ENCODE measurements around the gene SPAG6.

The SPAG6 gene

DNA sequence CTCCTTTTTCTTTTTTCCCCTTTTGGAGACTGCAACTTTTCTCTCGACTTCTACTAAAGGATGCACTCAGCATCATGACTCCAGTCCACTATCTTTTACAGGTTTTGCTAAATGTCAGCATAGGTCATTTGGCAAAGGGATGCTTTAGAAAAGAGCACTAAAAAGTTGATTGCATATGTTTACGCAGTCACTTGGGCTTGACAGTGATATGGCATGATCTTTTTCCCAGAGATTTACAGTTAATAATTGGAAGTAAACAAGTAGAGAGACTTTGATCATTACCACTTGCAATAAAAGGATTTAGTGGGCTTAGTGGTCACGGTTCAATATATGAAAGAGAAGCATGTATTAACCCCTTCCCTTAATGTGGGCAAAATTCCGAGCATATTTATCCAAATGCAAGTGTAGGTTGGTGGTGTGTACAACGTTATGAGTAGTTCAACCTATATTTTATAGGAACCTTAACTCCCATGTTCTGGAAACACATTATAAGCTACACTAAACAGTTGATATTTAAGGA is 22.6 kb upstream of the SPAG6 start:
- DNase-seq: no peak

DNA sequence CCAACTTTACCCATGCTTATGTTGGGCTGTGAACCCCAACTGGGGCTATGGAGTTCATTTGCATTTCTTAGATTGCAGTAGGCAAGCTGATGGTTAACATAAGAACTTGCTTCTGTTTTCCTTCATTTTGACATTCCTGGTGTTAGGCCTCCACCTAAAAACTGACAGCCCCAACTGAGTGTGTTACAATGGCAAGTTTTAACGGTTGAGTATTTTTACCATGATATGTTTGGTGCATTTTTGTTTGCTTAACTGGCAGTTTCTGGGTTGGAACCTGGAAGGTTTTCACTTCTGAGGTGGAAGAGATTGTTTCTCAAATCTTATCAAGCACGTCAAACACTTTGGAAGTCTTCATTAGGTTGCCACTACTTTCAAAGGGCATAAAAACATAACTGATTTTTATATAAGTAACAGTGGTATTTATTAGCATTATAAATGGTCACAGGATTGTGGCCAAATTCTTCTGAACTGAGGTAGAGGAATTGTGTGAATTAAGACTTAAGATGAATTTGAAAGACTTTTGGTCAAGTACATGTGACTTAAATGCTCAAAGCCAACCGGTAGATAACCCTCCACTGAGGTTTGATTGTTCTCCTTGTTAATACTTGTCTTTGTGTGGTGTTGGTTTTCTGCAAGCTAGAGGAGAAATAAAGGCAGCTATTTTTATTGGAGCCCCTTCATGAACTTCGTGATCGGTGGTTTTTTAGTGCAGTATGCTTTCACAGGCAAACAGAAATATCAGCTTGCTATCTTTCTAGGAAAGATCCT is 21.6 kb upstream of the SPAG6 start:
- no peak for DNase-seq

DNA sequence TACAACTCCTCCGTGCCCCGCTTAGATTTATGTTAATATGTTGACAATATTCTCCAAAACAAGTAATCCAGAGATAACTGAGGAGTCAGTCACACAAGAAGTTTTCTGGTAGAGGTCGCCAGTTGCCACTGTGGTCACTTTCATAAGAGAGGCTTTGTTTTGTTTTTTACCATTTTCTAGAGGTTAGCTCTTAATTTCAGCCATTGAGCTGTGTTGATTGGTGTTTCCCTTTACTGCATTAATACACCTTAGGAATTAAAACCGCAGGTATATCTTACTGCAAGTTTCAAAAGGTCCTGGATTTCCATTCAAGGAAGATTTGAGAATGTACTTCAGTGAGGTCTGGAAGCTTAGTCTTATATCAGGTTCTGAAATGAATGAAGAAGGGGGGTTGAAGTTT is 20.9 kb upstream of the SPAG6 start:
- DNase-seq: no peak

DNA sequence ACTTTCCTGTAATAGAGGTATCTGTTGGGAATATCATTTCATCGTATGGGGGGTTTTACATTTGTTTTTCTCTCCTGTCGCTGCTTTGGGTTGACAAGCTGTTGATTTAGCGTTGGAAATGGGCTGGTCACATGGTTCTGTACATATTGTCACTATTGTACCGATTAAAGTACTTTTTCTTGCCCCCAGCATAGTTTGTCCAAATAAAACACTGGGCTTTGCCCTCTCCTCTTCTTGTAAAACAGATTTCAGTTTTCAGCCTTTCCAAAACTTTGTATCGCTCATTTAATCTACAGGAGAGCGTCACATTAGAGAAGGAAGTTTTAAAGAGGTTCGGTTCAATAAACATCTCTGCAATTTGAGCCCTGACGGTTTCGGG is 20.4 kb upstream of the SPAG6 start:
- no peak for DNase-seq

DNA sequence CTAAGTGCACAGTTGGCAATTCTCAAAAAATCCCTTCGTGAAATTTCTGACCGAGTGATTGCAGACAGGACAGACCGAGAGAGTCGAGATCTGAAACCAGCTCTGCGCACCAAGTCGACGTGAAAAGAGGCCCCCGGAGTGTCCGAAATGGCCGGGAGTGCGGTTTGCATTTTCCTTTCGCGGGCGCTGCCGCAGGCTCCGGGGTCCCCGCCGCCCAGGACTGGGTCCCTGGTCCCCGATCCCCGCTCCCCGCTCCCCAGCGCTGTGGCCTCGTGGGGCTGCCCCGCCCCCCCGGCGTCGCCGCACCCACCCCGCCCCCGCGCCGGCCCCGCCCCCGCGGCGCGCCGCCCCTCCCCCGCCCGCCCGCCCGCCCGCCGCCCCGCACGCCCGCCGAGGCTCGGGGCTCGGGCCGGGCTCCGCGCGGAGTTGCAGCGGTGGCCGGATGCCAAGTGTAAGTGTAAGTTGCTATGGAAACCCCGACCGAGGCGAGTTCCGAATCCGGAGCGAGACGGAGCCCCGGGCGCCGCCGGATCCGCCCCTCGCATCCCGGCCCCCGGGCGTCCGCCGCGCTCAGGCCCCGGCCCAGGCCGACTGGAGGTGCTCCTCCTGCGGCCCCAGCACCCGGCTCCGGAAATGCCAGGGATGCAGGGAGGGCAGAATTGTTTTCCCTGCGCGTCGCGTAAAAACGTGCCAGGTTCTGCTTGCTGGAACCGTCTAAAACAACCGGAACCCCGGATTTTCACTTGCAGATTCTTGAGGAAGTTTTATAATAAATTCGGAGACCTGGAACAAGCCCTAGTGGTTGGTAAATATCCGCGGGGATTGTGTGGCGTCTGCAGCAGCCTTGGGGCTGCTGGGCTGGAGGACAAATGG is 19.8 kb upstream of the SPAG6 start:
- no peak for DNase-seq

DNA sequence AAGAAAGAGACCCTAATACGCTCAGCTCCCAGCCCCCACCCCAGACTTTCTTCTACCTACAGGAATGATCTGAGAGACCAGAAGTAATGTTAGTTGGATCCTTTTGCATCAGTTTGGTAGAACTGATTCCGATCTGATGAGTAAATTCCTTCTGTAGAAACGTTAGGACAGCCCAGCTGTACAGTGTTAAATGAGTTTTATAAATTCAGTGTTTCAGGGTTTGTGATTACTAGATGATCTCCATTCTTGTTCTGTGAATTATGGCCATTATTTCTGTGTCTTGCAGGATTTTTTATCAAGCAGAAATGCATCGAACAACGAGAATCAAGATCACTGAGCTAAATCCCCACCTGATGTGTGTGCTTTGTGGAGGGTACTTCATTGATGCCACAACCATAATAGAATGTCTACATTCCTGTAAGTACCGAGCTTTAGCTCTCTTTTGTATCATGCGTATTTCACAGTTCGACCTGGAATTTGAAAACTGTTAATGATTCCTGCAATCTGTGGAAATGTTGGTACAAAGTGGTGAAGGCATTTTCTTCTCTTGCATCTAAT is 19.1 kb upstream of the SPAG6 start:
- DNase-seq: no peak

DNA sequence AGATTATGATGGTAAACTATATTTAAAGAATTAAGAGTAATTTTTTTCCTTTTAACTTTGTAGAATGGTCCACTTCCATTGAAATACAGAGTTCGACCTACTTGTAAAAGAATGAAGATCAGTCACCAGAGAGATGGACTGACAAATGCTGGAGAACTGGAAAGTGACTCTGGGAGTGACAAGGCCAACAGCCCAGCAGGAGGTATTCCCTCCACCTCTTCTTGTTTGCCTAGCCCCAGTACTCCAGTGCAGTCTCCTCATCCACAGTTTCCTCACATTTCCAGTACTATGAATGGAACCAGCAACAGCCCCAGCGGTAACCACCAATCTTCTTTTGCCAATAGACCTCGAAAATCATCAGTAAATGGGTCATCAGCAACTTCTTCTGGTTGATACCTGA is 16.1 kb upstream of the SPAG6 start:
- no peak for DNase-seq

DNA sequence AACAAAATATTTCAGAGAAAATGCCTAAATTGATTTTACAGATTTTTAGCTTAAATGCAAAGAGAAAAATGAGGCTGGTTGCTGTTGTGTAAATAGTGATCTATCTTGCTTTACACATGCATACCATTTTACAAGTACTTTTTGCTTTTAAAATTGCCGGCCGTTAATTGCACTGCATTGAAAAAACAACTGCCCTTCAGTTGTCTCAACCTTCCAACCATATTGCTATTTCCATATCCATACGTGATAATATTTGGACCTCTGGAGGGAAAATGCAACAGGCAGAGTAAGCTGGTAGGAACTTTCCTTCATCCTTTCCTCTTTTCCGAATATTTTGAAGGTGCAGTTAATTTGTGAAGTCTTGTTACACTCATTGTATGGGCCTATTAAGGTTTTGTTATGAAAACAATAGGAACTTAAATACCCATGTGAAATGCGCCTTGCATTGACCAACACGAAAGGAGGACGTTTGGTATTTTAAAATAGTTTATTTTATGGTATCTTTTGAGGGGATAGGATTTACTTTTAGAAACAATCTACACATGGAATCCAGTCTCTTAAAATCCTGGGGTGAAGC is 13.1 kb upstream of the SPAG6 start:
- DNase-seq: no peak

DNA sequence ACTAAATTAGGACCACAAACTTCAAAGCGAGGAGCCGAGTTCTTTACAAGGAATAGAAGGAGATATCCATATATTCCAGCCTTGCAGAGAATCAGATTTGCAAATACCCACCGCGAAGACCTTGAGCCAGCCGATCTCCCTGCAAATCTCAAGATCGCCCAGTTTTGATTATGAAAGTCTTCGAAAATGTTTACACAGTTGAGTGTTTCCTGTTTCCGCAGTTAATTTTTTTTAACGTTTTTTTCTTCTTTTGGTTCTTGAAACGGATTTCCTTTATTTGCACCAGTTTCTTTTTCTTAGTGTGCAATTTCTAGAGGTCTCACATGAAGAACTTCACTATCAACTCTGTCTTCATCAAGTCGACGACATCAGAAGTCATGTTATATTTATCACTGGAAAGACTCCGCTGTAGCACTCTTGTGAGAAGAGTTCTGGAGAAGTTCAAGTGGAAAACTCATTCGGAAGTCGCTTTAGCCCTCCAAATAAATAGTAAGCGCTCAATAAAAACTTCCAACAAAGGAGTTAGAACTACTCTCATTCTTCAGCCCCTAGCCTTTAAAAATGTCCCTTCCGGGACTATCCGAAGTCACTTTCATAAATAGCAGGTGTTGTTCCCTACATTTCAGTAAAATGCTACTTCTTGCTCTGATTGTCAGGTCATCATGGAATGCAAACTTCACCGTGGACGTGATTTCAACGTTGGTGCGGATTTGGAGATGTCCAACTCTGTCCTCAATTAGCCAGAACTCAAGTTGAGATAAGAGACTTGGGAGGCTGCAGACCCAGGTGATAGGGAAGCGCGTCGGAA is 11.9 kb upstream of the SPAG6 start:
- DNase-seq: no peak

DNA sequence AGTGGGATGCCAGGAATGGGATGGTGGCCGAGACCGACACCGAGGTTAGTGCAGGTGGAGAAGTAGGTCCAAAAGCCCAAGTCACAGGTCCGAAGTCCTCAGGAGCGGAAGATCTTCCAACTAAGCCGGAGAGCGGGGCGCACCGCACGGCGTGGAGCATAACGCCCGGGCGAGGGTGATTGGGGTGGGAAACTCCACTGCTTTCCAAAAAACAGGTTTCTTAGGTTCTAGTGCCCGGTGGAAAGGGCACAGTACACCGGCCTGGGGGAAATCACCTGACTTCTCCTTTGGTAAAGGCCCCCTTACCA is 11.4 kb upstream of the SPAG6 start:
- DNase-seq: no peak

DNA sequence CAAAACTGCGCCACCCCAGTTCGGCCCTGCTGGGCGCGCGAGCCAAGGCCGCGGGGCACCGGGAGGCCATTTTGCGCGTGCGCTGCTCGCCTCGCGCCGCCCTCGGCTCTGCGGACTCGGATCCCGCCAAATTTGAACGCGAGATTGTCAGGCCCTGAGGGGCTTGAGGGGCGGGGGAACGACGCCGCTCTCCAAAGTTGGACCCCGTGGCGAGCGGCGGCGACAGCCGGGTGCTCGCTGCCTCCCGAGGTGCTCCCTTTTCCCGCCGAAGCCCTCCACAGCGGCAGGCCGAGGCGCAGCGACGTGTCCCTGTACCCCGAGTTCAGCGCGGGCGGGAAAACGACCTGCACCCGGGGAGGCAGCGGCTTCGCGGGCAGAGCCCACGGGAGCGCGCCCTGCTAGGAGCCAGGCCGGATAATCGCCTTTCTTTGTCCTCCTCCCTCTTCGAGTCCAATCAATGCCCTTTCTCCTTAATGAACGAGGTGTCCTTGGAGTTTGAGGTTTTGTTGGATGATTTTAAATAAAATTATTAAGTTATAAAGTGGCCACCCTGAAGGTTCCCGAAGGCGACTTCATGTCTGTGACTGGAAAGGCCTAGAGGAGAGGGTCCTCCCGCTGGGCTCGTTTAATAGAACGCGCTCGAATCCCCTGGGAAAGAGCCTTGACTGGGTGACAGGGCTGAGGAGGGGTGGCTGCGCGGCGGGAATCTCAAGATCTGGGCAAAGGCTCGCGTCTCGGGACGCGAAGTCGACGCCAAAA is 10.7 kb upstream of the SPAG6 start:
- no peak for DNase-seq

DNA sequence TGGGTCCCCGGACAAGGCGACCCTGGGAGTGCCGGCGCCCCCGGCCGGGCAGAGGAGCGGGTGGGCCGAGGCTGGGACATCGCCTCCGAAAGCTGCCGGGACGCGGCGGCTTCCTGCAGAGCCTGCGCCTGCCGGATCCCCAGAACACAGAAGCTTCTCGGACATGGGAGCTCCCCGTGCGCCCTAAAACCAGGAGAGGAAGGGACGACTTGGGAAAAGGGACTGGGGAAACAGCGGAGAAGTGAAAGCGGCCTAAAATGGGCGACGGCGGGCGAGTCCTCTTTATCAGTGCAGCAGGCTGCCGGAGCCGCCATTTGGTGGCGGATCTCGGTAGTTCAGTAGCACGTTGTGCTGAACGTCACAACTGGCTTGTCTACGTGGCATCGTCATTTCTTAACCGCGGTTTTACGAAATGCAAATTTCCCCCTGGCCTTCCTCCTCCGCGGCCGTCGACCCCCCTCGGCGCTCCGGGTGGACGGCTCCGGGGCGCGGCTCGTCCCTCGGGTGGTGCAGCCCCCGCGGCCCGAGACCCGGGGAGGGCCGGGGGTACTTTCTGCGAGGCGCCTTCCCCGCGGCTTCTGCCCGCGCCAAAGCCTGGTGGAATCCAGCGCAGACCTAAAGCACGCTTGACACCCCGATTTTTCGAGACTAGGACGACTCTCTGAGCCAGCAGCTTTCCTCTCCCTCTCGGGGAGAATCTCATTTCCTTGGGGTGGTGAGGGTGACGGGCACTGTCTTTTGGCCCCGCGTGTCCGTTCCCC is 9.9 kb upstream of the SPAG6 start:
- no peak for DNase-seq

DNA sequence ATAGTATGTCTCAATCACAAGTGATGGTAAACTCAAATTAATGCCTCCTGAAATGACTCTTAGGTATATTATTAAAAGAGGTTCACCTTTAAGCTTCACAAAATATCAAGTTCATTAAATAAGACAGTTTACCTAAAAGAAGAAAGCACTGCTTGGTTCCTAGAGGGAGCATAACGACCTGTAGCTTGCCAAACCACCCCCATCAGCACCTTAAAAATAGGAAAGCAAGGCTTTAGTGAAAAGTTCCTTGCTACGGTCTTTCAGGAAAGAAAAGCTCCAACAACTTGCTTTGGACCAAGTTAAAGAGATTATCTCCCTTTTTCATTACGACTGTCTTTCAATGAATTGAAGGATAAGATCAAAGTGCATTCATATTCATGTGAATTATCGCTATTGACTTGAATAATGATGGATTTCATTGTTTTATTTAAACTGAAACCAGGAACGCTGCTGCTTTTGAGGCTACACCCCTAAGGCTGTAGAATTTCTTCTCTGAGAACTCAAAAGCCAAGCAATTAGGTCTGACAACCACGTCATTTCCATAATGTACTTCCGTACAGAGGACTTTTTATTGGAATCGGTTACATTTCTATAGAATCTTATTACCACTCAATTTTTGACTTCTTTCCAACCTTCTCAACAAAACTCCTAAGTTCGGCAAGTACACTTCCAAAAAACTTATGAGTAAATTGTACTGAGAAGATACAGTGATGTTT is 7.0 kb upstream of the SPAG6 start:
- no peak for DNase-seq

DNA sequence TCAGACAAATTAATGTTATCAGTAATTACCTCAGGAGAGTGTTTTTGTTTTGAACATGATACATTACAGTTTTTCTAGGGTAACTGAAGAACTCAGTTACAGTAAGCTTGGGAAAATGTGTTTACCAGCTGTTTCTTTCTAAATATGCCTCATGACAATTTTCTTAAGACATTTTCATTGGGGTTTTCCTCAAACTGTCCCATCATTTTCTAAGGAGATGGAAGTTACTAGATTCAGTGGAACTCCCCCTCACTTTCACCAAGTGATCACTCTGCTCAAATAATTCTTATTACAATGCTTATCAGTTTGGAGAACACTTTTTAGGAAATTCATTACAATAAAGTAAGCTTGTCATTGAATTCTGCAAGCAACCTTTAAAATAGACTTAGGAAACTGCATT is 6.4 kb upstream of the SPAG6 start:
- no peak for DNase-seq

DNA sequence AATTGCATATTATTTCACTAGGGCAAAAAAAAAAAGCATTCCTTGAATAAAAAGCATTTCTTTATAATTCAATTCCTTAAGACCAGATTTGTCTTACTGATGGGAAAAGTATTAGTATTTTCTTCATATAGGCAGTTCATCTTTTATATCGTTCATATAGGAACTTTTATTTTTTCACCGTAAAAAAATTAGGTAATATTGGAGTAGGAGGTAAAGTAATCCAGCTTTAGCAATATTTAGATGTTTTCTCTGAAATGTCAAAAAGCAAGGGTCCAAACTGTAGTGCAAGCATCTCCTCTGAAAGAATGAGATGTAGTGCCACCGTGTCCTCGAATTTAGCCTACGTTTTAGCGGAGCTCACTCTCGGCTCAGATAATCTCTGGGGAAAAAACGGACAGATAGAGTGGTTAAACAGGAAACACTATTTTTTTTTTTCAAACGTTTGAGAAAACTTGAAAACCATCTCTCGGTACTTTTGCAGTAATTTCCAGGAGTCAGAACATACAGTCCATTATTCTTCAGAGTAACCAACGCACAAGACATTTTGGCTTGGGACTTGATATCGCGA is 5.5 kb upstream of the SPAG6 start:
- no peak for DNase-seq

DNA sequence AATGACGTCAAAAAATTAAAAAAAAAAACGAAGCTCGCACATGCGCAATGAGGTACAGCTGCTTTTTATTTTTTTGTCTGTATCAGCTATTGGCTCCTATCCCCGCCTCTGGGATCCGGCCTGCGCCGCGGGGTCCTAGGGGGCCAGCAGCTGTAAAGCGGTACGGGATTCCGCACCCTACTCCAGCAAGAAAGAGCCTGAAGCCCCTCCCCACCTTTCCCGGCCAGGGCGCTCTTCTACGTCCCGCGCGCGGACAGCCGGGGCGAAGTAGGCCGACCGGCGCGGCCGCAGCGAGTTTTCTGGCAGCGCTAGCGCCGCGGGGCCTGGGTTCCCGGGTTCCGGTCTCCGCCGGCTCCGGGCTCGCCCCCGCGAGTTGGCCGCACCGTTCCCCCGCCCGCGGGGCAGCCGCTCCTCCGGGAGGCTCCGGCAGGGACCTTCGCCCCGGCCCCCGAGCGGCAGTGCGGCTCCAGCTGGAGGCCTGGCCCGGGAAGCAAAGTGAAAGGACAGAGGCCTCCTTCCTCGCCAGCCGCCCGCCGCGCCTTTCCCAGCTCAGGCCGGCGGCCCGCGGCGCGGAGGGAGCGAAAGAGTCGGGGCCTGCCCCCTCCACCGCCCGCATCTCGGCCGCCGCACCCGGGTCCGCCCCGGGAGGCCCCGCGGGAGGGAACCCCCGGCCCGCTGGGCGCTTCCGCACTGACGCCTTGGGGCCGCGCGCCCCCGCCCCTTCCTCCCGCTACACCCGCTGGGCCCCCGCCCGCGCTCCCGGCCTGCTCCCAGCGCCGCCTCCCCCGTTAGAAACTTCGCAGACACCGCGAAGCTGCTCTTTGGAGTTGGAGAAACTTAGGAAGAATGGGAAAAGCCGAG is 4.7 kb upstream of the SPAG6 start:
- DNase-seq: no peak

DNA sequence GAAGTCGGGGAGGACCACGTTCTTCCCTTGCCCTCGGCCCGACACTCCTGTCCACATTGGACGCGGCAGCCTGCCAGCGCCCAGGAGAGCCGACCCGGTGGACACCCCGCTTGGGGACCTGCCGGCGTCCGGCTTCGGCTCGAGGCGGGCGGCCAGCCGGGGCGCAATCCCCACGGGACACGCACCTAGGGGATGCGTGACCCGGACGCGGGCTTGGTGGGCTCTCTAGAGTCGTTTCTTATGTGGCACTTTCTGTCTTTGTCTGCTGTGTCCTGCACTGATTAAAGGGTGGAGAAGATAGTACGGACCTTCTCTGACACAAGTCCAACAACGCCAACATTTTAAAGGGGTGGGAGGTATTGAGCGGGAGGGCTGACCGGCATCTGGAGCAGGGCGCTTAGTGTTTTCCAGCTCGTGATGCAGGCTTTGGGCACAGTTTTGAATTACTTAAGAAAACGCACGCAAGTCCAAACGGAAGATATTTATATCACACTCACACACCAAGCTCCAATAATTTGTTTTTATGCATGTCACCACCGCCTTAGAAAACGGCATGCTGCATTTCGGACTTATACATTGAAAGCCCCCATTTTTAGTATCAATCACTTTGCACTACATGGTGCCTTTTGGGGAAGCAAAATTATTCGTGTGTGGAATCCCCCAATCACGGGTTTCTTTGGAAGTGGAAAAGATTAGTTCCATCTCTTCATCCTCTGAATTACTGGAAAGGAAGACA is 3.9 kb upstream of the SPAG6 start:
- DNase-seq: no peak

DNA sequence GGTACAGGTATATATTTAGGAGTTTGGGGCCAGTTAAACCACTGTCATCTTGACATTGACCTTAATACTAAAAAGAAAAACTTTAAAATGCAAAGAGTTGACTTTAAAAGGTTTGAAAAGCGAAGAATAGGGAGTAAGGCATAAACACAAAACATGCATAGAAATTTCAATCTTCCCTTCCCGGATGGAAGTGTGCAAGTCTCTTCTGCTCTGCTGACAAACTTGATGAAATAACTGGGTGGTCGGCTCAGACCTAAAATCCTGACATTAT is 3.4 kb upstream of the SPAG6 start:
- DNase-seq: no peak

DNA sequence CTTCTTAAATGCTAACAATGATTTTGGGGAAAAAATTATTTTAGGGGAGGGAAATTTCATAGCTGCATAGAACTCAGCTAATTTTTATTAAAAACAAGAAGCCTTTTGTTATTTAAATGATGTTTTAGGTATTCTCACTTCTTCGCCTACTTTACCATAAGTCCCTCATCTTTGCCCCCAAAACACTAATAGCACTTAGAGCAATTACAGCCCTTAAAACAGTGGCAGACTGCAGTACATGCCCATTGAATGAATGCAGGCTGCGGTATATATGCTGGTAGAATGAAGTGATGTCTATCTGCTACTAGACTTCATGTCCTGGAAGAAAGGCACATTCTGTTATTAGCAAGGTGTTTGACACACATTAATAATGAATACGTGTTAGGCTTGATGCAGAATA is 2.9 kb upstream of the SPAG6 start:
- DNase-seq: no peak

Measured in AML-193 (cell line).